ENCODE results near the gene HCN2.

The HCN2 gene

DNA sequence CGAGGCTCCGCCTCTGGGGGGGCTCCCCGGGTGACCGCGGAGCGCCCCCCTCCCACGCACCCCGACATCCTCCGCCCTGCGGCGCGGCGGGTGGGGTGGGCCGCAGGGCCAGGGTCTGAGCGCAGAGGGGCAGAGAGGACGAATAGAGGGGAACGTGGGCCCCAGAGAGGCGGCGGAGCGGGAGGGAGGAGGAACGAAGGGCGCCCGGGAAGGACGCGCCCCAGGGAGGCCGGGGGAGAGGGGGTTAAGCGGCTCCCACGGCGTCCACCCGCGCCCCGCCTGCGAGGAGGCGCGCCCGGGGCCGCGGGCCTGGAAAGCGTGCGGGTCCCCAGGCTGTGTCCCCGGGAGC is 1.0 kb downstream of the HCN2 start:
- Histone ChIP-seq H3K4me1 (ENCODE audit: insufficient read depth, low read length, severe bottlenecking) (no peaks in the 10 kb centered on the region), H3K4me2 (ENCODE audit: low read length) (no peak overlapping the region), H3K4me3 (ENCODE audit: low read depth, low read length, poor library complexity, severe bottlenecking) (no peak overlapping the region), H3K79me2 (ENCODE audit: insufficient read depth, low read length) (no peaks in the 10 kb centered on the region), H2AFZ (ENCODE audit: low read length) (no peak overlapping the region), H3K9ac (ENCODE audit: low read length) (no peak overlapping the region), H3K36me3 (ENCODE audit: insufficient read depth, low read length) (no peaks in the 10 kb centered on the region), H3K27ac (ENCODE audit: low read depth, low read length, poor library complexity, severe bottlenecking) (no peak overlapping the region), H3K9me3 (ENCODE audit: low read length) (no peaks in the 10 kb centered on the region), H3K27me3 (ENCODE audit: insufficient read depth, low read length) (peaks cover 4% of the 10 kb centered on the region), H3F3A (ENCODE audit: insufficient read depth, low read length) (no peaks in the 10 kb centered on the region), H4K20me1 (ENCODE audit: insufficient read depth, low read length) (no peaks in the 10 kb centered on the region), H3K9me2 (ENCODE audit: low read depth, low read length) (no peaks in the 10 kb centered on the region)
- TF ChIP-seq, protein P1, sequence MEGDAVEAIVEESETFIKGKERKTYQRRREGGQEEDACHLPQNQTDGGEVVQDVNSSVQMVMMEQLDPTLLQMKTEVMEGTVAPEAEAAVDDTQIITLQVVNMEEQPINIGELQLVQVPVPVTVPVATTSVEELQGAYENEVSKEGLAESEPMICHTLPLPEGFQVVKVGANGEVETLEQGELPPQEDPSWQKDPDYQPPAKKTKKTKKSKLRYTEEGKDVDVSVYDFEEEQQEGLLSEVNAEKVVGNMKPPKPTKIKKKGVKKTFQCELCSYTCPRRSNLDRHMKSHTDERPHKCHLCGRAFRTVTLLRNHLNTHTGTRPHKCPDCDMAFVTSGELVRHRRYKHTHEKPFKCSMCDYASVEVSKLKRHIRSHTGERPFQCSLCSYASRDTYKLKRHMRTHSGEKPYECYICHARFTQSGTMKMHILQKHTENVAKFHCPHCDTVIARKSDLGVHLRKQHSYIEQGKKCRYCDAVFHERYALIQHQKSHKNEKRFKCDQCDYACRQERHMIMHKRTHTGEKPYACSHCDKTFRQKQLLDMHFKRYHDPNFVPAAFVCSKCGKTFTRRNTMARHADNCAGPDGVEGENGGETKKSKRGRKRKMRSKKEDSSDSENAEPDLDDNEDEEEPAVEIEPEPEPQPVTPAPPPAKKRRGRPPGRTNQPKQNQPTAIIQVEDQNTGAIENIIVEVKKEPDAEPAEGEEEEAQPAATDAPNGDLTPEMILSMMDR (IDR thresholded peaks at IDR 0.05; ENCODE audit: low read length), result no peak
- TF ChIP-seq EZH2 (IDR thresholded peaks at IDR 0.05; ENCODE audit: borderline replicate concordance, low read length), result no peak

GRCh38 chr19:591099-591958 is 1.6 kb downstream of the HCN2 start:
- H3K4me3 ChIP-seq (ENCODE audit: low read depth, low read length, poor library complexity, severe bottlenecking), result no peak overlapping the region
- no peak overlapping the region for H2AFZ ChIP-seq (ENCODE audit: low read length)
- H3K27ac ChIP-seq (ENCODE audit: low read depth, low read length, poor library complexity, severe bottlenecking), result no peak overlapping the region
- no peak overlapping the region for H3K4me2 ChIP-seq (ENCODE audit: low read length)
- H3K9me2 ChIP-seq (ENCODE audit: low read depth, low read length), result no peaks in the 10 kb centered on the region
- no peak overlapping the region for H3K9ac ChIP-seq (ENCODE audit: low read length)
- H3K79me2 ChIP-seq (ENCODE audit: insufficient read depth, low read length), result no peaks in the 10 kb centered on the region
- no peaks in the 10 kb centered on the region for H3K4me1 ChIP-seq (ENCODE audit: insufficient read depth, low read length, severe bottlenecking)
- no peaks in the 10 kb centered on the region for H3K36me3 ChIP-seq (ENCODE audit: insufficient read depth, low read length)
- H4K20me1 ChIP-seq (ENCODE audit: insufficient read depth, low read length), result no peaks in the 10 kb centered on the region
- no peaks in the 10 kb centered on the region for H3F3A ChIP-seq (ENCODE audit: insufficient read depth, low read length)
- peaks cover 10% of the 10 kb centered on the region for H3K27me3 ChIP-seq (ENCODE audit: insufficient read depth, low read length)
- no peak for TF ChIP-seq EZH2 (IDR thresholded peaks at IDR 0.05; ENCODE audit: borderline replicate concordance, low read length)
- TF ChIP-seq, protein P1 (IDR thresholded peaks at IDR 0.05; ENCODE audit: low read length), result no peak
- H3K9me3 ChIP-seq (ENCODE audit: low read length), result no peaks in the 10 kb centered on the region

GRCh38 chr19:592101-592500 is 2.4 kb downstream of the HCN2 start:
- Histone ChIP-seq H3K27ac (ENCODE audit: low read depth, low read length, poor library complexity, severe bottlenecking) (no peak overlapping the region), H3K9me2 (ENCODE audit: low read depth, low read length) (no peaks in the 10 kb centered on the region), H3F3A (ENCODE audit: insufficient read depth, low read length) (no peaks in the 10 kb centered on the region), H3K4me3 (ENCODE audit: low read depth, low read length, poor library complexity, severe bottlenecking) (no peak overlapping the region), H3K4me2 (ENCODE audit: low read length) (no peak overlapping the region), H3K36me3 (ENCODE audit: insufficient read depth, low read length) (no peaks in the 10 kb centered on the region), H3K9ac (ENCODE audit: low read length) (no peak overlapping the region), H4K20me1 (ENCODE audit: insufficient read depth, low read length) (no peaks in the 10 kb centered on the region), H3K4me1 (ENCODE audit: insufficient read depth, low read length, severe bottlenecking) (no peaks in the 10 kb centered on the region), H3K27me3 (ENCODE audit: insufficient read depth, low read length) (peaks cover 18% of the 10 kb centered on the region), H3K9me3 (ENCODE audit: low read length) (no peaks in the 10 kb centered on the region), H2AFZ (ENCODE audit: low read length) (no peak overlapping the region), H3K79me2 (ENCODE audit: insufficient read depth, low read length) (no peaks in the 10 kb centered on the region)
- TF ChIP-seq, protein P1 (IDR thresholded peaks at IDR 0.05; ENCODE audit: low read length), result no peak
- TF ChIP-seq EZH2 (IDR thresholded peaks at IDR 0.05; ENCODE audit: borderline replicate concordance, low read length), result no peak

Data from OCI-LY1 (cell line).